DMS114 treated with DMSO at 0.1 percent for 48 hours (cell line): ENCODE measurements around the gene ACAA1.
"Not testable (repeated sequence)": the region's sequence is repeated elsewhere in the genome, so short reads cannot be mapped to it uniquely, and the experiment has no call there.

Experiments used
- DNase-seq: peaks from one replicate; lab custom pipeline; 2025; ENCODE audit not compliant: unreplicated experiment; lab: John Stamatoyannopoulos, UW

ACAA1 gene

GRCh38 chr3:38136777-38137614 lies at the start of gene ACAA1:
TSS of gene ACAA1 (minus strand) at chr3:38137127. CDS start at chr3:38137035, 92 bp downstream.
- peak; percentile 99 for DNase-seq

GRCh38 chr3:38177181-38177580 lies 40.3 kb upstream of the ACAA1 start:
- no peak for DNase-seq

- DNase-seq: no peak
Measured at GRCh38 chr3:38173834-38174418, 37.0 kb upstream of the ACAA1 start.

- DNase-seq: no peak
Measured at GRCh38 chr3:38171622-38172021, 34.7 kb upstream of the ACAA1 start.

- DNase-seq: no peak
Measured at GRCh38 chr3:38170722-38171121, 33.8 kb upstream of the ACAA1 start.

GRCh38 chr3:38169027-38169317 lies 32.0 kb upstream of the ACAA1 start:
- DNase-seq: no peak

GRCh38 chr3:38168151-38169026 lies 31.5 kb upstream of the ACAA1 start:
- DNase-seq: no peak

- no peak for DNase-seq
Measured at GRCh38 chr3:38167591-38167990, 30.7 kb upstream of the ACAA1 start.

- no peak for DNase-seq
Measured at GRCh38 chr3:38165722-38166387, 28.9 kb upstream of the ACAA1 start.

GRCh38 chr3:38164952-38165721 lies 28.2 kb upstream of the ACAA1 start, which contains the start of gene OXSR1:
TSS of gene OXSR1 (plus strand) at chr3:38165537. CDS start at chr3:38165877, 340 bp downstream.
- peak; percentile 99 for DNase-seq

- DNase-seq: no peak
Measured at GRCh38 chr3:38164643-38164951, 27.7 kb upstream of the ACAA1 start.

GRCh38 chr3:38163841-38164642 lies 27.1 kb upstream of the ACAA1 start:
- no peak for DNase-seq

GRCh38 chr3:38163117-38163840 lies 26.4 kb upstream of the ACAA1 start:
- DNase-seq: peak; percentile 22

- not testable (repeated sequence) for DNase-seq
Measured at GRCh38 chr3:38160704-38161103, 23.8 kb upstream of the ACAA1 start.

- no peak for DNase-seq
Measured at GRCh38 chr3:38158472-38158871, 21.5 kb upstream of the ACAA1 start.

- no peak for DNase-seq
Measured at GRCh38 chr3:38157595-38157994, 20.7 kb upstream of the ACAA1 start.

- DNase-seq: no peak
Measured at GRCh38 chr3:38157117-38157516, 20.2 kb upstream of the ACAA1 start.

- no peak for DNase-seq
Measured at GRCh38 chr3:38155825-38156224, 18.9 kb upstream of the ACAA1 start.

- DNase-seq: no peak
Measured at GRCh38 chr3:38154625-38155255, 17.8 kb upstream of the ACAA1 start.
